Measurements from ENCODE around the gene EPX.

Gene EPX

DNA sequence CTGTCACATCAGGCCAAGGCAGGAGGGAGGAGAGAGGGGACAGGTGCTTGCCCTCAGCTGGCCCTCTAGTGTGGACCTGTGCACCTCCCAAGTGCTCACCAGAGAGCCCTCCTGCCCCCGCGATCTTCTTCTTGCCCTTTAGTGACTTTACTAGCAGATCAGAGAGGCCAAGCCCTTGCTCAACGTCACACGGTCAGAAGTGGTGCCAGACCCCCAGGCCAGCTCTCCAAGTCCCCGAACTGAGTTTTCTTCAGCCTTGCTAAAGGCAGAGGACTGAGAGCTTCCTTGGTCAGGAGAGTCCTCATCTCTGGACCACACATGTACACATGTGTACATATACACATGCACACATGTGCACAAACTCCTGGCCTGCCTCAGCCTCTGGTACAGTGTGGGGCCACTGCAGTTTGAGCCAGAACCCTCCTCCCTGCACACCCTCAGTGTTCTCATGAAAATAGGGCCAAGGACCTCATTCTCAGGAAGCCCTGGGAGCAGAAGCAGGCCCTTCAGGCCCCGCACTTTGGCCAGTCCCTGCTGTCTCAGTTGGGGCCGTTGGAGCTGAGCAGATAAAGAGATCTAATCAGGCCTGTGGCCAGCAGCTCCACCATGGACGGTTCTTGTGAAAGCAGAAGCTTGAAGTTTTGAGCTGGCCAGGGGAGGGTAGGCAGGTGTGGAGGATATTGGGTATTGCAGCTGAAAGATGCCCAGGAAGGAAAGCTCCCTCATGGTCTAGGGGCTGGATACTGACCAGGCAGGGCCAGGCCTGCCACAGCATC, 7.4 kb upstream of the EPX start:
- no peak for DNase-seq (ENCODE audit: low spot score)

DNA sequence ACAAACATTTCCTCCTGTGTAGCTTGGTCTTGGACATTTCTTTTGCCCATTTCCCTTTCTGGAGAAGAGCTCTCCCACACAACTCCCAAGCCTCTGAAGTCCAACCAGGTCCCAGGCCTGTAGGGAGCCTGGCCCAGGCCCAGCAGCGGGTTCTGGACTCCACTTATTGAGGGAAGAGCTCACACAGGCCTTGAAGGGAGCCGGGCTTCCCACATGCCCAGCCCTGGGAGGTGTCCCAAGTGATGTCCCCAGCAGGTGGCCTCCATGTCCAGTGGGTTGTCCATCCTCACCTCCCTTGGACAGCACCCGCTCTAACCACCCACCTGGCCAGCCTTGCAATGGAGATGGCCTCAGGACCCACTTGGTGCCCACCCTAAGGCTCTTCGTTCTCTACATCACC, 5.9 kb upstream of the EPX start:
- DNase-seq (ENCODE audit: low spot score) = no peak

DNA sequence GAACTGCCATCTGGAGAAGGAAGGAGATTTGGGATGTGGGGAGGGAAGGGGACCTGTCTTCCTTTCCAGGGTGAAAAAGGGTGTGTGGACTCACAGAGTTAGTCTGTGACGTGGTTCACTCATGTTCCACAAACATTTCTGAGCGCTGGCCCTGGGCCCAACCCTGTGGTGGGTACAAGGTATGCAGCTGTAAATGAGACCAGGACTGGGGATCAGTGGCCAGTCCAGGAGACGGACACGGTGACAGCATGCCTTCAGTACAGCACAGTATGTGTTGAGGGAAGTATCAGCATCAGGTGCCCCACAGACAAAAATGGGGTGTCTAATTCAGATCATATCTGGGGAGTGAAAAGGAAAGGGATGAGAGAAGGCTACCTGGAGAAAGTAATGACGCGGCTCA, 5.5 kb upstream of the EPX start:
- no peak for DNase-seq (ENCODE audit: low spot score)

DNA sequence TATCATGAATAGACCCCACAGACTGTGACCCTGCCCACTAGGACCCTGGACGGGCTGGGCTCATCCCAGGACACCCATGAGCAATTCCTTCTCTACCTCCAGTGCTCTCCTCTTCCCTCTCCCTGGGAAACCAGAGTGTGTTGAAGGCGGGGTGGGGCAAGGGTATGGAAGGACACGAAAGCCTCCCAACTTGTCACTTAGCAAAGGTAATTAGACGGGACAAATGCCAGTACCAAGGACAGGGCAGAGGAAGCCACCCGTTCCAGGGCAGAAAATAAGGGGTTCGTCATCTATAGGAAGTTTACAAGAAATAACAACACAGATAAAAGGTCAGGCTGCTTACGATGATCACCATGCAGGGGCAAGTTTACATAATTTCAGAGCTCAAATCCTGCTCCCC, 4.9 kb upstream of the EPX start:
- no peak for DNase-seq (ENCODE audit: low spot score)

DNA sequence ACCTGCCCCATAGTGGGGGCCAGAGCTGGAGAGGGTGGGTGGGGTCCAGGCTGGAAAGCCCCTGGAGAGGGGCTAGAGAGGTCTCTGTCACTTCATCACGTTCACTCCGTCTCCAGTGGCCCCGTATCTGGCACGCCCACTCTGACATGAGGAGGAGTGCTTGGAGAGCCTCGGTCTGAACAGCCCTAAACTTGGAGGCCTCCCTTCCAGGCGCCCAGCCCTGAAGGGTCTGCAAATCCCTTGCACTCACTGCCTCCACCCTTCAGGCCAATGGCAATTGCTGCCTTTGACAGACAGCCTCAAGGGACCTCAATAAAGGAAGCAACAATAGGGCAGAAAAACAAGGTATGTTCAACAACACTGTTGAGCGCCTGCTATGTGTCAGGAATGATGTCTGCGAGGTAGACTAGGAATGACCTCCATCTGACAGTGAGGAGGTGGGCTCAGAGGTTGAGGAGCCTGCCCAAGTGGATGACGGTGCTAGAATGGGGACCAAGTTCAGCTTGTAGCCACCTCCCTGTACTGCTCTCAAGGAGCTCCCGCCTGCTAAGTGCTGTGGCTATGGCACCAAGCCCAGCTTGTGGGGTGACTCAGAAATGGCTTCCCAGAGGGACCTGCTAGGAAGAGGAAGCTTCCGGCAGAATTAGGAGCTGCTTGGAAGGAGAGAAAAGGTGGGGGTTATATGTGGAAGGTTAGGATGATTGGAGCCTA, 2.9 kb upstream of the EPX start:
- DNase-seq (ENCODE audit: low spot score) = no peak

DNA sequence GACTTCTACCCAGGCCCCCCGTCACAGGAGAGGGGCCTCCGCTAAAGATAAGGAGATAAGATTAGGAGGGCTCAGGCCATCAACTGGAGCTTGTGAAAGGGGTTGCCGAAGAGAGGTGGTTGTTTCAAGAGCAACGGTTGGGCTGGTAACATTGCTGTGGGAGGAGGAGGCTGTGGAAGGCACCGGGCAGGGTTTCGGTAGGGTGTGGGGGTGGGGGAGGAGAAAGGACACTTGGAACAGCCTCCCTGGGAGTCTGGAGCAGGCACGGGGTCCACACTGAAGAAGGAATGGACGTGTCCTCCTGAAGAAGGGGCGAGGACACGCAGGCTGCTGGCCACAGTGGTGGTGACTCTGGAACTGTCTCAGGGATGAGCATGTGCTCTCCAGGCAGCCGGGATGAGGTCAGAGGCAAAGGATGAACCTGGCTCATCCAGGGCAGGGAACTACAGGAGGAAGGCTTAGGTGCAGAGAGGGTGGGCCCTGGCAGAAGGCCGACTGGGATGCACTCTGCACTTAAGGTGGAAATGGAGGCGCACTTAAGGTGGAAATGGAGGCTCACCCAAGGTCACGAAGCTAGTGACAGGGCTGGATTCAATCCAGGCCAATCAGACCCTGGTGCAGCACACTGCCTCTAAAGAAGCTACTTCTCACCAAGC, 1.2 kb upstream of the EPX start:
- DNase-seq (ENCODE audit: low spot score) = no peak

DNA sequence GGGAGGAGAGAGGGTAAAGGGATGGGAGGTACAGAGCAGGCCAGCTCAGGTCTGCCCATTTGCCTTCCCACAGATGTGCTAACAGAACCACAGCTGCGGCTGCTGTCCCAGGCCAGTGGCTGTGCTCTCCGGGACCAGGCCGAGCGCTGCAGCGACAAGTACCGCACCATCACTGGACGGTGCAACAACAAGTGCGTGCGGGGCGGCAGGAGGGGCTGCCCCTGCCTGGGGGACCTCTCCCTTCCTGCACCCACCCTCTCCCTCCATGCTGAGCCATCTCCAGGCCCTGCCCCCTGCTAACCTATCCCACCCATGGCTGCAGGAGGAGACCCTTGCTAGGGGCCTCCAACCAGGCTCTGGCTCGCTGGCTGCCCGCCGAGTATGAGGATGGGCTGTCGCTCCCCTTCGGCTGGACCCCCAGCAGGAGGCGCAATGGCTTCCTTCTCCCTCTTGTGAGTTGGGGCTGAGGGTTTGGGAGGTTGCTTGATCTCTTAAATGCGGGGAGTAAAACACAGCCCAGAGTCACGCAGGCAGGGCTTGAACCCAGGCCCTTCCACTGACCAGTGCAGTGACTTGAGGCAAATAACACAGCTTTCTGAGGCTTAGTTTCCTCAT, 1.2 kb downstream of the EPX start:
- no peak for DNase-seq (ENCODE audit: low spot score)

DNA sequence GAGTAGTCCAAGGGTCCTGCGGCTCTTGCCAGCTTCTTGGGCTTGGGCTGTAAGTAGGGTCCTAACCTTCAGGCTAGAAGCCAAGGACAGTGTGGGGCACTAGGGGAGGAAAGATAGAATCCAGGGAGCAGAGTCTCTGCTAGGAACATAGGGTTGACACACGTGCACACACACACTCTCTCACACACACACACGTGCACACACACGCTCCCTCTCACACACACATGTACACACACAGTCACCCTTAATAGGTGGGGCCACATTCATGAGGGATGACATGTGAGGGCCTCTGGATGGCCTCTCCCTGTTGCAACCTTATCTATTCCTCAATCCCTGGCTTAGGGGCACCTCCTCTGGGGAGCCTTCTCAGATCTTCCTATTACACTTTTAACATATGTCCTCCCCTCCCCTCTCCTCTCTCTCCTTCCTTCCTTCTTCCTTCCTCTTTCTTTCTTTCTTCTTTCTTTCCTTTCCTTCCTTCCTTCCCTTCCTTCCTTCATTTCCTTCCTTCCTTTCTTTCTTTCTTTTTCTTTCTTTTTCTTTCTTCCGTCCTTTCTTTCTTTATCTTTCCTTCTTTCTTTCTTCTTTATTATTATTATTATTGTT, 3.1 kb downstream of the EPX start:
- DNase-seq (ENCODE audit: low spot score) = no peak

DNA sequence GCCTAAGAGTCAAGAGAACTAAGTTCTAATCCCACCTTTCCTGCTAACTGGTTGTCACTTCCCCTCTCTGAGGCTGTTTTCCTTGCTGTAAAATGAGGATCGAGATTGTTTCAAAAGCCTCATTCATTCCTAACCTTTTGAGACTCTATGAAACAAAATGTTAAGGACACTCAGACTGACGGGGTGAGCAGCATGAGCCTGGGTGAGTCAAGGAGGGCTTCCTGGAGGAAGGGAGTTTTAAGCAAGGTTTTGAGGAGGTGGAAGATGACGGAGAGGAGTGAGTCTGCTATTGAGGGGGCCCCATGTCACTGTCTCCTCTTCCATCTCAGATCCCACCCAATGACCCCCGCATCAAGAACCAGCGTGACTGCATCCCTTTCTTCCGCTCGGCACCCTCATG, 4.1 kb downstream of the EPX start:
- DNase-seq (ENCODE audit: low spot score) = no peak

DNA sequence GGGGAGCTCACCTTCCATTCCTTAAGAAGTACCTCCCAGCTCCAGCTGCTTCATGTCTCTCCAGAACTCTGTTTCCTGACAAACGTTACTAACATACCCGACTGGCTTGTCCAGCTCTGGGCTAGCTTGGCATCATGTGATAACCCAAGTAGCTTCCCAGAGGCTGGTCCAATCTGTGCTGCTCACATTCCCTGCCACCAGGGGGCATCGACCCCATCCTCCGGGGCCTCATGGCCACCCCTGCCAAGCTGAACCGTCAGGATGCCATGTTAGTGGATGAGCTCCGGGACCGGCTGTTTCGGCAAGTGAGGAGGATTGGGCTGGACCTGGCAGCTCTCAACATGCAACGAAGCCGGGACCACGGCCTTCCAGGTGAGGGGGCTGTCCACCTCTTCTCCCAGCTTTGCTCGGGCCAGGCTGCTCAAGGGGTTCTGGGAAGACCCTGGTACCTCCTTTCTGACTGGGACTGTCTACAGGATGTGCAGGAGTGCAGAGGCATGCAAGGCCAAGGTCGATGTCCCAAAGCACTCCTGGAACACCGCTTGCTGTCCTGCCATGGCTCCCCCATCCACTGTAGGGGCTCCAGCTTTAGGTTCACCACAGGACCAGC, 7.6 kb downstream of the EPX start:
- peak; percentile 80 for DNase-seq (ENCODE audit: low spot score)

DNA sequence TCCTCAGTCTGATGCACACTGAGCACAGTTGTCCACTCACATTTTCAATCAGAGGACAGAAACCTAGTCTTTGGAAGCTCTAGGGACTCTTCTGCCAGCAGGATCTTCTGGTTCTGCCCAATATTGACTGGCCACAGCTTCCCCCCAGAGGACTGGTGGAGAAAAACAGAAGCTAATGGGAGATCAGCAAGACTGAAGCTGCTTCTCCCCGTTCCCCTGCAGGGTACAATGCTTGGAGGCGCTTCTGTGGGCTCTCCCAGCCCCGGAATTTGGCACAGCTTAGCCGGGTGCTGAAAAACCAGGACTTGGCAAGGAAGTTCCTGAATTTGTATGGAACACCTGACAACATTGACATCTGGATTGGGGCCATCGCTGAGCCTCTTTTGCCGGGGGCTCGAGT, 10.3 kb downstream of the EPX start:
- no peak for DNase-seq (ENCODE audit: low spot score)

DNA sequence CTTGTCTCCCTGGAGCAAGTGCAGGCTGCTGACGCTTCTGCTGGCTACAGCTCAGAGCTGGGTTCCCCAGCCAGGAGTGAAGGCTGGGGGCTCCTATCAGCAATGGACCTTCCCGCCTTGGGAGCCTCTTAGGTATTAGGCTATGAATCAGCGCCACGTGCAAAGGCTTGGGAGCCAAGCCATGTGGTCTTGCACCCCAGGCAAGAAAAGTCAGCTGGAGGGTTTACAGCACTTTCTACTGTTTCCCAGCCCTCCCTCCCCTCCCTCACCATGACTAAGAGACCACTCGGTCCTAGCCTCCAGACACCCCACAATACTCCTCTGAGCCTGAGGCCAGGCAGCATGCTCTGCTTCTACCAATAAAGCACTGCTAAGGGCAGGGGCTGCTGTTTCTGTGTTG, 12.3 kb downstream of the EPX start:
- DNase-seq (ENCODE audit: low spot score) = no peak

DNA sequence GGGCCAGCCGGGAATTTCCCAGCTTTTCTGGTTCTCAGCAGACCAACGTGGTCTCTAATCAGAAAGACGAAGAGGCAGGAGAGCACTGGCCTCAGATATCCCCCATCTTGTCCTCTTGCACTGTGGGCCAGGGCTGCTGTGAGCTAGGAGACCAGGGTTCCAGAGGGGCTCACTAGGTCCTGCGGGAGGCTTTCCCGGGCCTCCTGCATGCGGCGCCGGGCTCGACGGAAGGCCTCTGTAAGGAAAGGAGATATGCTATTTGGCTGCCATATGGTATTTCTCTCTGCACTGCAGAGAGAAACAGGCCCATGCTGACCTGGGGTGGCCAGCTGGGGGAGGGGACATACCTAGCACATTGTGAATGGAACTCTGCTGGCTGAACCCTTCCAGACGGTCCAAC, 13.4 kb downstream of the EPX start:
- no peak for DNase-seq (ENCODE audit: low spot score)

DNA sequence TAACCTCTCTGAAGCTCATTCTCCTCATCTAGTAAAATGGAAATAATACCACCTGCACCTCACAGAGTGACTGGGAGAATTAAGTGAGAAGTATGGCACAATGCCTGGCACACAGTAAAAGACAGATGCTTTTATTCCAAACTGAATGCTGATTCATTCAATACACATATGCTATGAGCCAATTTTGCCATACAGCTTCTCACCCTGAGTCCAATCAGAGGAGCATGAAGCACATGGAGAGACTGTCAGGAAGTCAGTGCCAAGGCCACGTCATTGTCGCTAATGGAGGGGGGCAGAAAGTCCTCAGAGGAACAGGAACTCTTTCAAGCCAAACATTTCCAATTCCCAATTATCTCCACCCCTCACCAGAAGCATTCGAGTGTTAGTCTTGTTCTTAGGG, 14.9 kb downstream of the EPX start:
- DNase-seq (ENCODE audit: low spot score) = no peak

DNA sequence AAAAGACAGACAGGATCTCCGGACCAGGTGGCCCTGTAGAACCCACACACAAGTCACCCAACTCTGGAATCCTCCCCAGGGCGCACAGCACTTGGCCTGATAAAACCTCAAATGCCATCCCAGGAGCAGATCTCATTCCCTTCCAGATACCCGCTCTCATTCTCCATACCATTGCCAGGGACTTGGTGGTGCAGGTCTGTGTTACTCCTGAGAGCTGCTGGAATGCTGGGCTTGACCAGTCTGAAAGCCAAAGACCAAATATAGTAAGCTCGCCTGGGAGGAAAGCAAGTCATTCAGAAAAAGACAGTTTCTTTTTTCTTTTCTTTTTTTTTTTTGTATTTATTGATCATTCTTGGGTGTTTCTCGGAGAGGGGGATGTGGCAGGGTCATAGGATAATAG, 15.8 kb downstream of the EPX start:
- DNase-seq (ENCODE audit: low spot score) = no peak

DNA sequence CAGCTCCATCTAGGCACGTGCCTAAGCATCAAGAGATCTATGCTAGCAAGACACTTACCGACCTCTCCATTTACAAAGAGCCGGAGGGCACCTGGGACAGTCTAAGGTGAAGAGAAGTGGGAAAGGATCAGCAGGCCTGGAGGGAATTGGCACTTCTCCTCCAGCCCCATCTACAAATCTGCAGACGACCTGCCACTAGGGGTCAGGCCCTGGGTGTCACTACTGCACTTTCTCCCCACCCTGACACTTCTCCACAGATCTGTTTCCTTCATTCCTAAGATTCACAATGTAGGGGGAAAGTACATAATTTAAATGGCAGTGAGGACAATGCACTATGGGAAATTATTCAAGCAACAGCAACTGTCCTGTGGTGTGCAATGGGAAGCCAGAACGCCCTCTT, 18.4 kb downstream of the EPX start:
- DNase-seq (ENCODE audit: low spot score) = no peak

DNA sequence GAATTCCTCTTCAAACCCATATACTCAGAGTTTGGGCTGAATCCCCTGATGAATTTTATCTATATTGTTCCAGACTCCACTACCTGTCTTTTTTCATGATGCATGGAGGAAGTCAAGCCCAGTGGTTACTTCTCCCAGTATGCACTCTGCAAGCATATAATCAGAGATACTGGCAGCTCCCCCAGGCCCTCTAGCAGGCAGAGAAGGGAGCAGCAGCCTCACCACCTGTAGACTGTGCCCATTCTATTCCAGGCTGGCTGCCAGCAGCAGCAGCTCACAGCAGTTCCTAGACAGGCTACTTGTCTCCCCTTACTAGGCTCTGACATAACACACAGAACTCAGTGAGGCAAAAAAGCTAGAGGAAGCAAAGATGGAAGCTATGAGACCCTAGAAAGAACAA, 23.2 kb downstream of the EPX start:
- no peak for DNase-seq (ENCODE audit: low spot score)

DNA sequence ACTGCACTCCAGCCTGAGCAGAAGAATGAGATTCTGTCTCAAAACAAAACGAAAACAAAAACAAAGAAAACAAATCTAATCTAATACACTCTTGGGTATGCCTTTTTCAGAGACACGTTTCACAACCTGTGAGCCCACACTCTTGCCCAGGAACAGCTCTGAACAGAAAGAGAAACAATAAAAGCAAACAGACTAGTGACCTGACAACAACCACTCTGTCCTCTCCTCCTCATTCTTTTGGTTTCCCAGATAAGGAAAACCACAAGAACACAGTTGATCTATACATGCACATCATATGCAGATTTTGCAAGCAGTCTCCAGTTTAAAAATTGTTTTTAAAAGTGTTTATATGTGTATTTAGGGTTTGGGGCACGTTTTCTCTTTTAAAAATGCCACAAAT, 25.2 kb downstream of the EPX start:
- no peak for DNase-seq (ENCODE audit: low spot score)

DNA sequence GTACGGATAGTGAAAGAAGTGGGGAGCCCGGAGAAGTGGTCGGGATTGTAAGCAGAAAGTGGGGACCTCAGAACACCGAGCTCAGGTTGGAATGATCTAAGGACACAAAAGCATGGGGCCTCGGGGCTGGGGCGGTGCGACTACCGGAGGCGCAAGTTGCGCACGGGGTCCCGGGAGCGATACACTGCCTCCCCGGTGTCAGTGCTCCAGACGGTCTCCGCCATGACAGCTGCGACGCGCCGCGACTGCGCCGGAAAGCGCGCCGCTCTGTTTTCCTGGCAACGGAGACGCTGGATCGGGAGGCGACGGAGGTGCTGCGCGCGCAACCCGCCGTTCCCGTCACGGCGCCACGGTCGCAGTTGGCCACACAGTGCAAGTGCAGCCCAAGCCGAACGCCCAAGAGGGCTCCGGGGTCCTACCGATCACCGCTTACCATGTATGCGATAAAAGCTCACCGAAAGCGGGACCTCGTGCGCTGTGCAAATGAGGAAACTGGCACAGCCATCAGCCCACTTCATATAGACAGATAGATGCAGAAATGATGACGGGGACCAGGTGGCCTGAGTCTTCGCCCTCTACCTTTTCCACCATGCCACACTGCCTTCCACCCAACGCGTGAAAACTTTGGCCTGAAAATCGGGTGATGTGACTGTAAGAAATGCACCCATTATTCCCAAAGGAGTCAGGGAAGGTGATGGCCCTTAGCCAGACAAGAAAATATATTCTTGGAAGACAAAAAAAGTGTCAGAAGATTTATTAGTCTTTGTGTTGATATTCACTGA, 26.7 kb downstream of the EPX start, which contains the start of gene MKS1:
Gene MKS1, minus strand, starts transcription at position 249 of the 782 bp plus-strand sequence. Its CDS starts 25 bp downstream, at position 224.
- peak; percentile 100 for DNase-seq (ENCODE audit: low spot score)

DNA sequence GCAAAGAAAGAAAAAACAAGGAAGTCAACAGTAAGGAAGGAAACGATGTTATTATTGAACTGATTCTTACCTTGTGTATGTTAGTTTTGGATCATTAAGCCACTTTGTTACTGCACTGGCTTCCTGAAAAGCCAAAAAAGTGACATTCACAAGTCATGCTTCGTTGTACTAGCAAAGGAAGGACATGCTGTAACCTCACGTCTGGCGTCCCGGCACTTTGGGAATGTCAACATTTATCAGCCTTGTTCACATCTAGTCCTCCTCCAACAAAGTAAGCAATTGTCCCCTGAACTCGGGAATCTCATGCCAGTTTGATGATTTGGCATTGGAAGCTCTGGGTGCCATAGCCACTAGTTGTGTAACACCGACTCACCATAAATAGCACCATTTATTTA, 27.3 kb downstream of the EPX start:
- DNase-seq (ENCODE audit: low spot score) = no peak

DNA sequence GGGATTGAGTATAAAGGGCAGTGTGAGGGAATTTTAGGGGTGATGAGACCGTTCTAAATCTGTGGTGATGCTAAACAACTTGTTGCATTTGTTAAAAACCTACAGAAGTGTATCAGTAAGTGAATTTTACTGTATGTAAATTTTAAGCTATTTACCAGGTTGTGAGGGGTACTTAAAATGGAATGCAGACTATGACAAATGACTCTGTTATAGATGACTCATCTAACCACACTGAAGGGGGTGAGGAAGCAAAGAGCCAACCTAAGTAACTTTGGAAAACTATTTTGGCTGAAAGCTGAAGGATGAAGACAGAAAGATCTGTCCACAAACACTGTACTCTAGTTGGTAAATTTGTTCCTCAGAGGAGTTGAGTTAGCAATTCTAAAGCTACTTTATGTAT, 31.8 kb downstream of the EPX start:
- no peak for DNase-seq (ENCODE audit: low spot score)

All from ecto neural progenitor cell (in vitro differentiated cells).